HUES64 (cell line): Measurements from ENCODE around the gene ONECUT2.
"Not testable (repeated sequence)": the region's sequence is repeated elsewhere in the genome, so short reads cannot be mapped to it uniquely, and the experiment has no call there.

Experiments used
- H3K27ac ChIP-seq: 2 replicates; pipeline ENCODE4 v1.7.0; 2013; ENCODE audit warnings: low read depth, low read length, inconsistent platforms
- H3K27me3 ChIP-seq: 2 replicates; pipeline ENCODE4 v1.6.1; 2013; ENCODE audit warnings: mild to moderate bottlenecking, low read length; ENCODE audit not compliant: insufficient read depth
- H3K36me3 ChIP-seq: 2 replicates; pipeline ENCODE4 v1.6.1; 2013; ENCODE audit warnings: mild to moderate bottlenecking, low read length; ENCODE audit not compliant: insufficient read depth
- H3K4me1 ChIP-seq: 2 replicates; pipeline ENCODE4 v1.6.1; 2013; ENCODE audit warnings: mild to moderate bottlenecking, low read length, moderate library complexity; ENCODE audit not compliant: insufficient read depth
- H3K4me3 ChIP-seq: 2 replicates; pipeline ENCODE4 v1.5.1; 2013; ENCODE audit warnings: mild to moderate bottlenecking, low read length, moderate library complexity
- H3K9ac ChIP-seq: 2 replicates; pipeline ENCODE4 v1.6.1; 2013; ENCODE audit warnings: mild to moderate bottlenecking, low read depth, low read length
- H3K9me3 ChIP-seq: 2 replicates; pipeline ENCODE4 v1.6.1; 2013; ENCODE audit warnings: low read depth, low read length; ENCODE audit not compliant: insufficient read depth
- WGBS: fragments of 150-250, 120-280 bp; methylation state at CpG from one replicate; pipeline ENCODE4 v1.1.7; 2013; ENCODE audit warnings: missing lambda C conversion rate; 5-methylcytosine and 5-hydroxymethylcytosine counted together

ONECUT2 gene

GRCh38 chr18:57505231-57505630, 70.1 kb downstream of the ONECUT2 start:
- no peaks in the 10 kb centered on the region for H3K4me1 ChIP-seq
- H3K27me3 ChIP-seq = no peaks in the 10 kb centered on the region
- H3K36me3 ChIP-seq = no peaks in the 10 kb centered on the region
- no peak overlapping the region for H3K4me3 ChIP-seq
- no peak overlapping the region for H3K9ac ChIP-seq
- no peaks in the 10 kb centered on the region for H3K9me3 ChIP-seq
- 86% methylated on average over 1 of the region's 1 CpG for WGBS
- H3K27ac ChIP-seq = no peak overlapping the region

- Histone ChIP-seq H3K36me3 (no peaks in the 10 kb centered on the region), H3K27me3 (no peaks in the 10 kb centered on the region), H3K9me3 (no peaks in the 10 kb centered on the region), H3K4me3 (no peak overlapping the region), H3K9ac (no peak overlapping the region), H3K4me1 (no peaks in the 10 kb centered on the region), H3K27ac (no peak overlapping the region)
- WGBS = 92% methylated on average over 6 of the region's 6 CpGs
These were observed 80.9 kb downstream of the ONECUT2 start for GRCh38 chr18:57516056-57516455.

- no peaks in the 10 kb centered on the region for H3K36me3 ChIP-seq
- no peak overlapping the region for H3K4me3 ChIP-seq
- no peak overlapping the region for H3K9ac ChIP-seq
- no peaks in the 10 kb centered on the region for H3K27me3 ChIP-seq
- H3K4me1 ChIP-seq = no peaks in the 10 kb centered on the region
- WGBS = 85% methylated on average over 10 of the region's 10 CpGs
- H3K9me3 ChIP-seq = no peaks in the 10 kb centered on the region
- H3K27ac ChIP-seq = no peak overlapping the region
These were observed 83.4 kb downstream of the ONECUT2 start for GRCh38 chr18:57518533-57518932.

- Histone ChIP-seq H3K9me3 (no peaks in the 10 kb centered on the region), H3K27ac (no peak overlapping the region), H3K9ac (no peak overlapping the region), H3K36me3 (no peaks in the 10 kb centered on the region), H3K27me3 (no peaks in the 10 kb centered on the region), H3K4me3 (no peak overlapping the region), H3K4me1 (no peaks in the 10 kb centered on the region)
- 81% methylated on average over 6 of the region's 7 CpGs for WGBS
These were observed 84.7 kb downstream of the ONECUT2 start for GRCh38 chr18:57519668-57520424.

GRCh38 chr18:57522348-57522747, 87.2 kb downstream of the ONECUT2 start:
- H3K9me3 ChIP-seq, H3K36me3 ChIP-seq, H3K4me1 ChIP-seq, H3K27me3 ChIP-seq, H3K4me3 ChIP-seq, H3K9ac ChIP-seq, H3K27ac ChIP-seq: not testable (repeated sequence)

- 93% methylated on average over 11 of the region's 11 CpGs for WGBS
- Histone ChIP-seq H3K4me3 (no peak overlapping the region), H3K9ac (no peak overlapping the region), H3K9me3 (0 out of 2 replicates have a peak, but pooled peaks cover 3% of the 10 kb centered on the region), H3K4me1 (no peaks in the 10 kb centered on the region), H3K36me3 (no peaks in the 10 kb centered on the region), H3K27me3 (no peaks in the 10 kb centered on the region), H3K27ac (no peak overlapping the region)
These were observed 88.2 kb downstream of the ONECUT2 start for GRCh38 chr18:57523171-57523956.

- 79% methylated on average over 13 of the region's 13 CpGs for WGBS
- Histone ChIP-seq H3K27ac (no peak overlapping the region), H3K4me1 (peaks cover 2% of the 10 kb centered on the region; the same call in 1 of the 2 replicates), H3K4me3 (no peak overlapping the region), H3K9ac (no peak overlapping the region), H3K27me3 (no peaks in the 10 kb centered on the region), H3K36me3 (no peaks in the 10 kb centered on the region), H3K9me3 (0 out of 2 replicates have a peak, but pooled peaks cover 3% of the 10 kb centered on the region)
These were observed 92.5 kb downstream of the ONECUT2 start for GRCh38 chr18:57527556-57528229.

- Histone ChIP-seq H3K36me3 (no peaks in the 10 kb centered on the region), H3K9me3 (0 out of 2 replicates have a peak, but pooled peaks cover 3% of the 10 kb centered on the region), H3K9ac (no peak overlapping the region), H3K4me1 (peaks cover 16% of the 10 kb centered on the region), H3K27ac (no peak overlapping the region), H3K4me3 (no peak overlapping the region), H3K27me3 (no peaks in the 10 kb centered on the region)
- WGBS = 81% methylated on average over 7 of the region's 7 CpGs
These were observed 94.0 kb downstream of the ONECUT2 start for GRCh38 chr18:57529151-57529550.

GRCh38 chr18:57533006-57533867, 98.1 kb downstream of the ONECUT2 start:
- Histone ChIP-seq H3K27ac (peak overlapping the region; percentile 8; the same call in 1 of the 2 replicates), H3K4me1 (peaks cover 17% of the 10 kb centered on the region), H3K27me3 (no peaks in the 10 kb centered on the region), H3K4me3 (no peak overlapping the region), H3K9ac (no peak overlapping the region), H3K36me3 (no peaks in the 10 kb centered on the region), H3K9me3 (no peaks in the 10 kb centered on the region)
- 49% methylated on average over 16 of the region's 16 CpGs for WGBS

GRCh38 chr18:57533868-57534510, 98.8 kb downstream of the ONECUT2 start:
- Histone ChIP-seq H3K36me3 (no peaks in the 10 kb centered on the region), H3K4me3 (no peak overlapping the region), H3K27me3 (no peaks in the 10 kb centered on the region), H3K27ac (no peak overlapping the region), H3K9me3 (no peaks in the 10 kb centered on the region), H3K9ac (no peak overlapping the region), H3K4me1 (peaks cover 17% of the 10 kb centered on the region)
- 83% methylated on average over 4 of the region's 4 CpGs for WGBS
